K562 (cell line): Measurements from ENCODE around the gene B3GNT9. TPM values are rescaled to one million over a fixed set of nuclear protein-coding genes. Genes with fewer than 3 reads are reported as not detected.

Experiments used
- ATF3 ChIP-seq, 2 experiments: fragments of 450-650 bp in 1 of 2; sonication (generic) in 1 of 2; formaldehyde crosslinking in 1 of 2; IDR thresholded peaks in 1 of 2; conservative IDR thresholded peaks in 1 of 2; 2 replicates each; pipeline versions ENCODE4 v1.6.1 to v1.8.1; 2016 to 2023; ENCODE audit warnings: mild to moderate bottlenecking in 2 of 2, moderate library complexity in 2 of 2, inconsistent platforms in 1 of 2, missing genetic modification reagents in 1 of 2
- ATF7 ChIP-seq: fragments of 450-650 bp; IDR thresholded peaks from 2 replicates; pipeline ENCODE4 v1.7.1; 2014; ENCODE audit warnings: mild to moderate bottlenecking, moderate library complexity
- CHAMP1 ChIP-seq: fragments of 450-650 bp; IDR thresholded peaks from 2 replicates; pipeline ENCODE4 v1.6.1; 2016; ENCODE audit warnings: mild to moderate bottlenecking
- RBM34 ChIP-seq: fragments of 200-400 bp; formaldehyde crosslinking; IDR thresholded peaks from 2 replicates; pipeline ENCODE4 v1.6.1; 2018; ENCODE audit warnings: low read length, borderline replicate concordance; ENCODE audit not compliant: insufficient read depth
- RNF2 ChIP-seq: sonication (generic); IDR thresholded peaks from 2 replicates; pipeline ENCODE4 v1.6.1; 2016
- polyA plus RNA-seq, 8 experiments: library from polyadenylated mRNA; depleted of rRNA in 4 of 8; stranded (reverse) in 5 of 8; unstranded in 3 of 8; fragments of >200 nt; fragmentation: Nextera tagmentation in 2 of 8; fragmentation: Illumina TruSeq in 1 of 8; extraction: Ambion mirVana in 2 of 8; extraction: Trizol in 1 of 8; gene quantifications; 2 replicates each; pipeline versions ENCODE4 v1.2.1 to v1.2.3, GENCODE V29; 2011 to 2014; ENCODE audit warnings: inconsistent platforms in 1 of 8, missing spikeins in 1 of 8
- total RNA-seq, 7 experiments: library from RNA; depleted of rRNA in 6 of 7; stranded (reverse); fragments of >200 nt in 6 of 7; fragmentation: Illumina TruSeq in 2 of 7; extraction: Trizol in 2 of 7; gene quantifications; 2 replicates each; pipeline versions ENCODE4 v1.2.1 to v1.2.3, GENCODE V29; 2011 to 2021; ENCODE audit warnings: low replicate concordance in 1 of 7
- TF ChIP-seq, protein P1 (sequence below): fragments of 450-650 bp; IDR thresholded peaks from 2 replicates; pipeline ENCODE4 v1.6.1; 2016; ENCODE audit warnings: low read depth
- TF ChIP-seq, protein P2 (sequence below): fragments of 450-650 bp; conservative IDR thresholded peaks from 2 replicates; pipeline ENCODE4 v1.6.1; 2016; ENCODE audit warnings: missing genetic modification characterization, low read depth, mild to moderate bottlenecking, control low read depth, missing compliant biosample characterization

B3GNT9 gene
- total and polyA plus RNA-seq, 9 of the 15 experiments (the other 6 are each of a cell fraction or from before 2014, with no cell fraction given) = 0.01 to 1.8 (median 1.1) TPM; not detected in 1

DNA sequence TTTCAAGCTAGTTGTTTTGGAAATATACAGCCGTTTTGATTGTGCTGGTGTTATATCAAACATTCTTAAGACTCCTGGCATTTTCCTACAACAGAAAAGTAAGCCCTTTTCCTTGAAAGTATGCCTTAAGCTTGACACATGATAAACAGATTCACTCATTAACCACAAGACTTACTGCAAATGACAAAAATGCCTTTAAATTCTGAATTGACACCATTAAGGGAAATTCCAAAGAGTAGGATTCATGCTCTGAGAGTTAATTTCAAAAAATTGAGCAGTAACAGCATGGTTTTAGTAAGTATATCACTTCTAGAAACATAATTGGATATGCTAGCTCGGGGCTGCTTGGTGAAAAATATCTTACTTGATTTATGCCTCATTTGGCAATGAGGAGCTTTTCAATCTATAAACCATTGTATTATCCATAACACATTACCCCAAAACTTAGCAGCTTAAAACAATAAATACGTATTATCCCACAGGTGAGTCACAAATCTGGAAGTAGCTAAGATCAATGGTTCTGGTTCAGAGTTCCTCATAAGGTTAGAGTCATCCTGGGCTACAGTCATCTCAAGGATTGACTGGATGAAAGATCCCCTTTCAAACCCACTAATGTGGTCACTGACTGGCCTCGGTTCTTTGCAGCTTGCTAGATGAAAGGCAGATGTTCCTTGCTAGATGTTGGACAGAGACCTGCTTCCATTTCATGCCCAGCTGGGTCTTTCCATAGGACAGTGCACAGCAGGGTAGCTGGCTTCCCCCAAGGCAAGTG is 49.3 kb downstream of the B3GNT9 start (continued):
- TF ChIP-seq, protein P1, sequence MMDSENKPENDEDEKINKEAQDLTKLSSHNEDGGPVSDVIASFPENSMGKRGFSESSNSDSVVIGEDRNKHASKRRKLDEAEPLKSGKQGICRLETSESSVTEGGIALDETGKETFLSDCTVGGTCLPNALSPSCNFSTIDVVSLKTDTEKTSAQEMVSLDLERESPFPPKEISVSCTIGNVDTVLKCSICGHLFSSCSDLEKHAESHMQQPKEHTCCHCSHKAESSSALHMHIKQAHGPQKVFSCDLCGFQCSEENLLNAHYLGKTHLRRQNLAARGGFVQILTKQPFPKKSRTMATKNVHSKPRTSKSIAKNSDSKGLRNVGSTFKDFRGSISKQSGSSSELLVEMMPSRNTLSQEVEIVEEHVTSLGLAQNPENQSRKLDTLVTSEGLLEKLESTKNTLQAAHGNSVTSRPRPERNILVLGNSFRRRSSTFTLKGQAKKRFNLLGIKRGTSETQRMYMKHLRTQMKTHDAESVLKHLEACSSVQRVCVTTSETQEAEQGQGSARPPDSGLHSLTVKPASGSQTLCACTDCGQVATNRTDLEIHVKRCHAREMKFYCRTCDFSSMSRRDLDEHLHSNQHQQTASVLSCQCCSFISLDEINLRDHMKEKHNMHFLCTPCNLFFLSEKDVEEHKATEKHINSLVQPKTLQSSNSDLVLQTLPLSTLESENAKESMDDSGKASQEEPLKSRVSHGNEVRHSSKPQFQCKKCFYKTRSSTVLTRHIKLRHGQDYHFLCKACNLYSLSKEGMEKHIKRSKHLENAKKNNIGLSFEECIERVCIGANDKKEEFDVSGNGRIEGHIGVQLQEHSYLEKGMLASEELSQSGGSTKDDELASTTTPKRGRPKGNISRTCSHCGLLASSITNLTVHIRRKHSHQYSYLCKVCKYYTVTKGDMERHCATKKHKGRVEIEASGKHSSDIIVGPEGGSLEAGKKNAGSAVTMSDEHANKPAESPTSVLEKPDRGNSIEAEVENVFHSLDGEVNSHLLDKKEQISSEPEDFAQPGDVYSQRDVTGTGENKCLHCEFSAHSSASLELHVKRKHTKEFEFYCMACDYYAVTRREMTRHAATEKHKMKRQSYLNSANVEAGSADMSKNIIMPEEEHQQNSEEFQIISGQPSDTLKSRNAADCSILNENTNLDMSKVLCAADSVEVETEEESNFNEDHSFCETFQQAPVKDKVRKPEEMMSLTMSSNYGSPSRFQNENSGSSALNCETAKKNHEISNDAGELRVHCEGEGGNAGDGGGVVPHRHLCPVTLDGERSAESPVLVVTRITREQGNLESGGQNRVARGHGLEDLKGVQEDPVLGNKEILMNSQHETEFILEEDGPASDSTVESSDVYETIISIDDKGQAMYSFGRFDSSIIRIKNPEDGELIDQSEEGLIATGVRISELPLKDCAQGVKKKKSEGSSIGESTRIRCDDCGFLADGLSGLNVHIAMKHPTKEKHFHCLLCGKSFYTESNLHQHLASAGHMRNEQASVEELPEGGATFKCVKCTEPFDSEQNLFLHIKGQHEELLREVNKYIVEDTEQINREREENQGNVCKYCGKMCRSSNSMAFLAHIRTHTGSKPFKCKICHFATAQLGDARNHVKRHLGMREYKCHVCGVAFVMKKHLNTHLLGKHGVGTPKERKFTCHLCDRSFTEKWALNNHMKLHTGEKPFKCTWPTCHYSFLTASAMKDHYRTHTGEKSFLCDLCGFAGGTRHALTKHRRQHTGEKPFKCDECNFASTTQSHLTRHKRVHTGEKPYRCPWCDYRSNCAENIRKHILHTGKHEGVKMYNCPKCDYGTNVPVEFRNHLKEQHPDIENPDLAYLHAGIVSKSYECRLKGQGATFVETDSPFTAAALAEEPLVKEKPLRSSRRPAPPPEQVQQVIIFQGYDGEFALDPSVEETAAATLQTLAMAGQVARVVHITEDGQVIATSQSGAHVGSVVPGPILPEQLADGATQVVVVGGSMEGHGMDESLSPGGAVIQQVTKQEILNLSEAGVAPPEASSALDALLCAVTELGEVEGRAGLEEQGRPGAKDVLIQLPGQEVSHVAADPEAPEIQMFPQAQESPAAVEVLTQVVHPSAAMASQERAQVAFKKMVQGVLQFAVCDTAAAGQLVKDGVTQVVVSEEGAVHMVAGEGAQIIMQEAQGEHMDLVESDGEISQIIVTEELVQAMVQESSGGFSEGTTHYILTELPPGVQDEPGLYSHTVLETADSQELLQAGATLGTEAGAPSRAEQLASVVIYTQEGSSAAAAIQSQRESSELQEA = no peak
- TF ChIP-seq RBM34 = no peak
- TF ChIP-seq ATF7 = no peak
- no peak for TF ChIP-seq CHAMP1
- TF ChIP-seq, protein P2, sequence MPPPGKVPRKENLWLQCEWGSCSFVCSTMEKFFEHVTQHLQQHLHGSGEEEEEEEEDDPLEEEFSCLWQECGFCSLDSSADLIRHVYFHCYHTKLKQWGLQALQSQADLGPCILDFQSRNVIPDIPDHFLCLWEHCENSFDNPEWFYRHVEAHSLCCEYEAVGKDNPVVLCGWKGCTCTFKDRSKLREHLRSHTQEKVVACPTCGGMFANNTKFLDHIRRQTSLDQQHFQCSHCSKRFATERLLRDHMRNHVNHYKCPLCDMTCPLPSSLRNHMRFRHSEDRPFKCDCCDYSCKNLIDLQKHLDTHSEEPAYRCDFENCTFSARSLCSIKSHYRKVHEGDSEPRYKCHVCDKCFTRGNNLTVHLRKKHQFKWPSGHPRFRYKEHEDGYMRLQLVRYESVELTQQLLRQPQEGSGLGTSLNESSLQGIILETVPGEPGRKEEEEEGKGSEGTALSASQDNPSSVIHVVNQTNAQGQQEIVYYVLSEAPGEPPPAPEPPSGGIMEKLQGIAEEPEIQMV (tag) = no peak
- TF ChIP-seq RNF2 = no peak
- TF ChIP-seq ATF3 (IDR thresholded peaks at IDR 0.05) = no peak
- no peak for TF ChIP-seq ATF3 (CRISPR knock-in tag; conservative IDR thresholded peaks at IDR 0.05)
